ENCODE results near the gene ATXN1.

Gene ATXN1

DNA sequence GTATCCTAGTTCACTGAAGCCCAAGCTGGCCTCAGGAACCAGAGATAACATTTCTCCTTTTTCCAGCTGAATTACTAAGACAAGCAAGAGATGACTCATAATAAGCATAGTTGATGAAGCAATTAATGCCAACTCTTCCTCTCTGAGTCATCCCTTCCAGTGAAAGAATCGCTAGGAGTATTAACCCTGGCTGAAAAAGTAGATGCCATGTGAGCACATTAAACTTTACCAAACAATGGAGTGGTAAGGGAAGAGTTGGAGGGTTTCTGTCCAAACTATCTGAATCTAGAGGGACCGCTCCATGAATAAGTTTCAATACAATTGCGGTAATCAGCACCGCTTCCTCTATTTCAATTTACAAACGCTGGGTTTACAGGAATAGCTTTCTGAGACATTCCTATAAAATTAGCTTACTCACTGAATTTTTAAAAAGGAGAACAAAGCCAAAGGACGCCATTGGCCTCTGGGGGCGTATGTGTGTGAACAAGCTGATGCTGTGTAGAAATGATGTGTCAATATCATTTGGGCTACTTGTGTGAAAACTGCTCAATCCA is 48.3 kb downstream of the ATXN1 start (continued):
- TF ChIP-seq ZSCAN5A (tag by site-specific recombination; IDR thresholded peaks at IDR 0.05) (no peak), ZNF48 (tag by site-specific recombination; IDR thresholded peaks at IDR 0.05) (no peak), ZBTB21 (tag by site-specific recombination; IDR thresholded peaks at IDR 0.05) (peak; percentile 74; the same call in 1 of the 2 replicates), ZNF114 (tag by site-specific recombination; IDR thresholded peaks at IDR 0.05) (no peak), HIC1 (tag by site-specific recombination; IDR thresholded peaks at IDR 0.05) (peak; percentile 99), ZNF530 (tag by site-specific recombination; IDR thresholded peaks at IDR 0.05; ENCODE audit: low read depth) (no peak), INSM2 (tag by site-specific recombination; IDR thresholded peaks at IDR 0.05) (peak; percentile 92), ZFHX2 (tag by site-specific recombination; conservative IDR thresholded peaks at IDR 0.05) (no peak), ZNF366 (tag by site-specific recombination; conservative IDR thresholded peaks at IDR 0.05) (peak; percentile 98), ZNF175 (tag by site-specific recombination; IDR thresholded peaks at IDR 0.05) (no peak), ZNF223 (tag by site-specific recombination; IDR thresholded peaks at IDR 0.05) (no peak), PRDM1 (tag by site-specific recombination; IDR thresholded peaks at IDR 0.05) (peak; percentile 89), ZFP41 (tag by site-specific recombination; IDR thresholded peaks at IDR 0.05; ENCODE audit: borderline replicate concordance) (no peak), ZBTB20 (tag by site-specific recombination; IDR thresholded peaks at IDR 0.05) (no peak), EGR2 (tag by site-specific recombination; IDR thresholded peaks at IDR 0.05; ENCODE audit: low read depth) (no peak), ZNF391 (tag by site-specific recombination; IDR thresholded peaks at IDR 0.05; ENCODE audit: borderline replicate concordance, low read depth) (0 out of 2 replicates have a peak, but pooled peaks have one; percentile 74), HOXA7 (CRISPR knock-in tag; IDR thresholded peaks at IDR 0.05; ENCODE audit: borderline replicate concordance) (no peak), ZNF776 (tag by site-specific recombination; IDR thresholded peaks at IDR 0.05; ENCODE audit: borderline replicate concordance) (no peak), YY1 (tag by site-specific recombination; IDR thresholded peaks at IDR 0.05) (no peak), ZNF623 (tag by site-specific recombination; IDR thresholded peaks at IDR 0.05) (no peak), ZSCAN18 (tag by site-specific recombination; IDR thresholded peaks at IDR 0.05) (no peak), KLF10 (tag by site-specific recombination; IDR thresholded peaks at IDR 0.05) (peak; percentile 86), OVOL3 (tag by site-specific recombination; IDR thresholded peaks at IDR 0.05) (peak; percentile 48; the same call in 1 of the 2 replicates), ZNF157 (tag by site-specific recombination; IDR thresholded peaks at IDR 0.05) (no peak)
